ENCODE data around the gene OOSP1.

Gene OOSP1

GRCh38 chr11:59931688-59932087 is 6.5 kb upstream of the OOSP1 start:
- TF ChIP-seq ZNF565 (CRISPR knock-in tag; conservative IDR thresholded peaks at IDR 0.05; ENCODE audit: low read depth) (no peak), ZNF70 (CRISPR knock-in tag; IDR thresholded peaks at IDR 0.05) (no peak), CSDC2 (CRISPR knock-in tag; IDR thresholded peaks at IDR 0.05) (no peak), ISL1 (CRISPR knock-in tag; IDR thresholded peaks at IDR 0.05) (no peak), ZFP30 (CRISPR knock-in tag; IDR thresholded peaks at IDR 0.05) (no peak), PPARA (CRISPR knock-in tag; IDR thresholded peaks at IDR 0.05; ENCODE audit: borderline replicate concordance) (no peak), ZNF8 (CRISPR knock-in tag; IDR thresholded peaks at IDR 0.05) (no peak), TSHZ2 (CRISPR knock-in tag; IDR thresholded peaks at IDR 0.05) (no peak), ESRRG (CRISPR knock-in tag; IDR thresholded peaks at IDR 0.05) (no peak), RARB (CRISPR knock-in tag; IDR thresholded peaks at IDR 0.05) (no peak), GLIS3 (CRISPR knock-in tag; IDR thresholded peaks at IDR 0.05) (no peak), CSRNP3 (CRISPR knock-in tag; IDR thresholded peaks at IDR 0.05) (no peak), SNAI2 (CRISPR knock-in tag; IDR thresholded peaks at IDR 0.05) (no peak), POU6F1 (CRISPR knock-in tag; IDR thresholded peaks at IDR 0.05; ENCODE audit: borderline replicate concordance, low read depth) (no peak), BACH2 (CRISPR knock-in tag; IDR thresholded peaks at IDR 0.05; ENCODE audit: borderline replicate concordance) (no peak), OSR1 (CRISPR knock-in tag; IDR thresholded peaks at IDR 0.05) (no peak), ZFP3 (CRISPR knock-in tag; IDR thresholded peaks at IDR 0.05) (no peak), PATZ1 (CRISPR knock-in tag; IDR thresholded peaks at IDR 0.05; ENCODE audit: borderline replicate concordance) (no peak)
- TF ChIP-seq, protein P1, sequence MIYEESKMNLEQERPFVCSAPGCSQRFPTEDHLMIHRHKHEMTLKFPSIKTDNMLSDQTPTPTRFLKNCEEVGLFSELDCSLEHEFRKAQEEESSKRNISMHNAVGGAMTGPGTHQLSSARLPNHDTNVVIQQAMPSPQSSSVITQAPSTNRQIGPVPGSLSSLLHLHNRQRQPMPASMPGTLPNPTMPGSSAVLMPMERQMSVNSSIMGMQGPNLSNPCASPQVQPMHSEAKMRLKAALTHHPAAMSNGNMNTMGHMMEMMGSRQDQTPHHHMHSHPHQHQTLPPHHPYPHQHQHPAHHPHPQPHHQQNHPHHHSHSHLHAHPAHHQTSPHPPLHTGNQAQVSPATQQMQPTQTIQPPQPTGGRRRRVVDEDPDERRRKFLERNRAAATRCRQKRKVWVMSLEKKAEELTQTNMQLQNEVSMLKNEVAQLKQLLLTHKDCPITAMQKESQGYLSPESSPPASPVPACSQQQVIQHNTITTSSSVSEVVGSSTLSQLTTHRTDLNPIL (CRISPR knock-in tag; IDR thresholded peaks at IDR 0.05; ENCODE audit: low read depth) = no peak
- ATAC-seq = no peak

DNA sequence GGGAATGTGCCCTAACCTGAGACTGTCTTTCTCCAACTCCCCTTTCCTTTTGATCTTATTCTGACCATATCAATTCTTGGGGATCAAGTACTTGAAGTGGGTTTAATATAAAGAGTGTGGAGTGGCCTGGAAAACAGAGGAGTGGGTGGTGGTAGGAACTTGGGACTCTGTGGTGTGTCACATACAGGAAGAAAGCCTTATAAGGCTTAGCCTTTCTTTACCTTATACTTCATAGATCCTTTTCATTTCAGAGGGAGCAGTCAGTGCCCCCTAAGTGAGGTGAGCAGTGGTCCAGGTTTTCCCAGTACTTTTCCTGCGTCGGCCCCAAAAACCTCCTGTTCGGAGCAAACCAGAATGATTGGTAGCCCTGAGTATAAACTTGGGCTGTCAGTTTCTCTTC is 486 bp downstream of the OOSP1 start:
- ATAC-seq = no peak
- TF ChIP-seq ZNF8 (CRISPR knock-in tag; IDR thresholded peaks at IDR 0.05) (no peak), BACH2 (CRISPR knock-in tag; IDR thresholded peaks at IDR 0.05; ENCODE audit: borderline replicate concordance) (no peak), OSR1 (CRISPR knock-in tag; IDR thresholded peaks at IDR 0.05) (no peak)

- no peak for TF ChIP-seq TOX (CRISPR knock-in tag; IDR thresholded peaks at IDR 0.05; ENCODE audit: borderline replicate concordance)
- TF ChIP-seq ZNF8 (CRISPR knock-in tag; IDR thresholded peaks at IDR 0.05) = no peak
- no peak for TF ChIP-seq PATZ1 (CRISPR knock-in tag; IDR thresholded peaks at IDR 0.05; ENCODE audit: borderline replicate concordance)
- TF ChIP-seq ZC3H10 (CRISPR knock-in tag; IDR thresholded peaks at IDR 0.05) = no peak
- TF ChIP-seq PPARA (CRISPR knock-in tag; IDR thresholded peaks at IDR 0.05; ENCODE audit: borderline replicate concordance) = no peak
- no peak for TF ChIP-seq ARNTL (CRISPR knock-in tag; IDR thresholded peaks at IDR 0.05; ENCODE audit: borderline replicate concordance, low read depth)
- no peak for TF ChIP-seq ZFP3 (CRISPR knock-in tag; IDR thresholded peaks at IDR 0.05)
- no peak for TF ChIP-seq SNAI2 (CRISPR knock-in tag; IDR thresholded peaks at IDR 0.05)
- no peak for TF ChIP-seq POU6F1 (CRISPR knock-in tag; IDR thresholded peaks at IDR 0.05; ENCODE audit: borderline replicate concordance, low read depth)
- TF ChIP-seq TSHZ2 (CRISPR knock-in tag; IDR thresholded peaks at IDR 0.05) = no peak
- no peak for ATAC-seq
Measured at GRCh38 chr11:59939482-59939881, 1.2 kb downstream of the OOSP1 start.

Measured in SK-N-SH treated with all-trans-retinoic acid at 6 μM for 48 hours (cell line).